ENCODE results near the gene TCF4. TPM values are rescaled to one million over a fixed set of nuclear protein-coding genes. Genes with fewer than 3 reads are reported as not detected.

Gene TCF4
- total and polyA plus RNA-seq, 2 donors (not counting 3 experiments of a cell fraction or from before 2014, with no cell fraction given): 183 to 390 TPM

GRCh38 chr18:55504808-55505207 is 83.2 kb downstream of the TCF4 start:
- Histone ChIP-seq H3K9me1 (replicated peaks; ENCODE audit: control insufficient read depth, extremely low read depth, insufficient read depth, low read length) (no peaks in the 10 kb centered on the region), H3K4me3 (replicated peaks in 1 of 3; ENCODE audit: insufficient read depth in 1 of 3, low read depth in 1 of 3, low read length in 3 of 3) (no peak overlapping the region), H3K27ac (ENCODE audit: insufficient read depth, low read depth, low read length) (no peak overlapping the region), H3K27me3 (ENCODE audit: control insufficient read depth in 2 of 2, insufficient read depth in 2 of 2, low read length in 2 of 2) (no peaks in the 10 kb centered on the region), H3K36me3 (ENCODE audit: control insufficient read depth in 2 of 2, extremely low read depth in 1 of 2, insufficient read depth in 2 of 2, low read length in 2 of 2) (no peaks in the 10 kb centered on the region), H3K9me3 (replicated peaks; ENCODE audit: control insufficient read depth, insufficient read depth, low read length) (no peaks in the 10 kb centered on the region), H3K9ac (replicated peaks; ENCODE audit: extremely low read depth, insufficient read depth, low read length) (no peak overlapping the region), H4K20me1 (replicated peaks; ENCODE audit: control insufficient read depth, extremely low read depth, insufficient read depth, low read length) (no peaks in the 10 kb centered on the region), H3K4me1 (ENCODE audit: control insufficient read depth, extremely low read depth, insufficient read depth, low read length) (peaks cover 63% of the 10 kb centered on the region), H3K79me2 (ENCODE audit: control insufficient read depth, insufficient read depth, low read length) (peaks cover 70% of the 10 kb centered on the region), H3K4me2 (ENCODE audit: insufficient read depth, low read length) (no peak overlapping the region), H2AFZ (ENCODE audit: low read depth, low read length) (no peak overlapping the region)
- DNase-seq (ENCODE audit: low read depth, low spot score) (no peak), FAIRE-seq (no peak)
- CTCF ChIA-PET: interaction anchor here (1.0 kb wide), 1 partner anchor 1071 kb away, joined by 3 read pairs; no protein-coding TSS in a partner anchor
- no peak for TF ChIP-seq POLR2A (IDR thresholded peaks at IDR 0.05; ENCODE audit: low read depth, low read length)
- no peak for TF ChIP-seq EZH2 (IDR thresholded peaks at IDR 0.05; ENCODE audit: borderline replicate concordance, low read depth, low read length, severe bottlenecking)
- TF ChIP-seq FOS (IDR thresholded peaks at IDR 0.05; ENCODE audit: borderline replicate concordance, insufficient read depth, low read length): no peak
- no peak for TF ChIP-seq JUN (IDR thresholded peaks at IDR 0.05; ENCODE audit: borderline replicate concordance, insufficient read depth, insufficient read length, low read depth)
- TF ChIP-seq MYC (IDR thresholded peaks at IDR 0.05; ENCODE audit: low read depth, low read length): no peak
- TF ChIP-seq MAX (IDR thresholded peaks at IDR 0.05; ENCODE audit: insufficient read depth, insufficient read length): no peak
- TF ChIP-seq CTCF (IDR thresholded peaks at IDR 0.05; ENCODE audit: extremely low read depth in 1 of 2, insufficient read depth in 1 of 2, low read depth in 1 of 2, low read length in 2 of 2): no peak
- no peak for TF ChIP-seq GATA2 (IDR thresholded peaks at IDR 0.05; ENCODE audit: insufficient read depth, insufficient read length, low read depth, low read length)
- dilution Hi-C loops (cut with MboI; ENCODE audit: extremely low pct_ligation_motif_present, low sequenced_read_pairs) (no loop called here), intact Hi-C loops (cut with micrococcal nuclease) (no loop called here)
- no TSS peak for BruUV-seq (replicated peaks)
- POLR2A ChIA-PET: no interaction called here
